GM21576 (cell line): Measurements from ENCODE around the gene ATXN2L.
"Not testable (repeated sequence)": the region's sequence is repeated elsewhere in the genome, so short reads cannot be mapped to it uniquely, and the experiment has no call there.

Source experiments
- ATAC-seq: cut with Tn5 transposase; IDR thresholded peaks from one replicate; pipeline ENCODE4 v1.9.1; 2021; ENCODE audit warnings: mild to moderate bottlenecking, moderate library complexity; ENCODE audit not compliant: unreplicated experiment

ATXN2L gene

DNA sequence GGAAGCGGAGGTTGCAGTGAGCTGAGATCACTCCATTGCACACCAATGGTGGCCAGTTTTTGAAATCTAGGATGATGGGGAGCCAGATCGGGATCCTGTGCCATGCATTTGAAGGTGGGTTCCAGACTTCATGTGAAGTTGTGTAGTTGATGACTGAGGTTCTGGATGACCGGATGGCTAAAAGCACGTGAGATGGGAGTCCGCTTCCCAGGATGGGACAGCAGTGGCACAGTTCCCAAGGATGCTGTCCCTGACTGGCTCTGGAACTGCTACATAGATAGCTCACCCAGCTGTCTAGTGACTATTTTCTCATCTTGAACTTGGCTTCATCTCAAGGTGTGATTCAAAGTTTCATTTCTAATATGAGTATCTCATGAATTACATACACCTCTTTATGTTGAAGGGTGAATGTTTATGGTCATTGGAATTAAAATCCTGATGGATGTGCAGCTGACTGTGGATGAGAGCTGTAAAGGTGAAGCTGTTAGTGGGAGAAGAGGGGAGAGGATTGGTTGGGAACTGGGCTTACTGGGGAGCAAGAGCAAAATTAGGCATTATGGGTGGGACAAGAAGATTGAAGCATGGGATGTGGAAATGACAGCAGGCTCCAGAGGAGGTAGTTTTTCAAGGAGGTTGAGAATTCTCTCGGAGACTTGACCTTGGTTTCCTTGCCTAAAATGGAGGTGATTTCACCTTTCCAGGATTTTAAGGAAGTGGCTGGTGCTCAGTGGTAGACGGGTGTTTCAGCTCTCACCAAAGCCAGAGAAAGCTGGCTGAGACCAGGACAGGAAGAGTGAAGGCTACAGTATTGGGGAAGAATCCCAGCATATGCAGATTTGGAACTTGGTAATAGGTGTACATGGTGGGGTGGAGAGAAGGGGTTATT is 15.1 kb downstream of the ATXN2L start:
- ATAC-seq: no peak

DNA sequence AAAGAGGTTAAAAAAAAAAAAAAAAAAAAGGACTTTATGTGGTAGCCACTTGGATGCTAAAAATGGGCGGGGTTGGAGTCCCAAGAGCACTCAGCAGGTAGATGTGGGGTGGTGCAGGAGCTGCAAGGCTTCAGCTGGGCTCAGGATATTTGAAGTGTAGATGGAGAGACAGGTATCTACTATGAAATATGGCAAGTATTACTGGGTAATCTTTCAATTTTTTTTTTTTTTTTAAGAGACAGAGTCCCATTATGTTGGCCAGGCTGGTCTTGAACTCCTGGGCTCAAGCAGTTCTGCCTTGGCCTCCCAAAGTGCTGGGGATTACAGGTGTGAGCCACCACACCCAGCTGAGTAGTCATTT is 15.7 kb downstream of the ATXN2L start:
- no peak for ATAC-seq

DNA sequence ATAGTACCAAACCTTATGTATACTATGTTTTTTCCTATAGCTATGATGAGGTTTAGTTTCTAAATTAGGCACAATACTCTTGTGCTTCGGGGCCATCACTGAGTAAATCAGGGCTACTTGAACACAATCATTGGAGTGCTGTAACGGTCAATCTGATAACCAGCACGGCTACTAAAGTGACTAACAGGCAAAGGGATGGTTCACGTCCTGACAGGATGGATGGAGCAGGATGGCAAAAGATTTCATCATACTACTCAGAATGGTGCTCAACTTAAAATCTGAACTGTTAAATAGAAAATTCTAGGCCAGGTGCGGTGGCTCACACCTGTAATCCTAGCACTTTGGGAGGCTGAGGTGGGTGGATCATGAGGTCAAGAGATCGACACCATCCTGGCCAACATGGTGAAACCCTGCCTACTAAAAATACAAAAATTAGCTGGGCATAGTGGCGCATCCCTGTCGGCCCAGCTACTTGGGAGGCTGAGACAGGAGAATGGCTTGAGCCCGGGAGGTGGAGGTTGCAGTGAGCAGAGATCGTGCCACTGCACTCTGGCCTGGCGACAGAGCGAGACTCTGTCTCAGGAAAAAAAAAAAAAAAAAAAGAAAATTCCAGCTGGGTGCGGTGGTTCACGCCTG is 16.3 kb downstream of the ATXN2L start:
- ATAC-seq: no peak

DNA sequence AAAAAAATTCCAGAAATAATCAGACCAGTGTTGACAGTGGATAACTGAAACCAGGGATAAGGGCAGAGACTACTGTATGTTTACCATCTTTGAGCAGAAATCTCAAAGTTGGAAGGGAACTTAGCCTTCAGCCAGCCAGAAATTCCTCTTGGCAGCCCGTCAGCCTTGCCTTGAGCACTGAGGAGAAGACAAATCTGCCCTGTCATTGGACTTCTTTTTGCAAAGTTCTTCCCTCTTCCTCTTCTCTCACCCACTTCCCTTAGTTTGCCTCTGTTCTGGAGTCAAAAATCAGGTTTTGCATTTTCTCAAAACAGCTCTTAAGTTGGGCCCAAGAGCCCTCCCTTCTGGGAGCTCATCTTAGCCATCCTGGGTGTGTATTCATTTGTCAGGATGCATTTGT is 17.1 kb downstream of the ATXN2L start:
- no peak for ATAC-seq

DNA sequence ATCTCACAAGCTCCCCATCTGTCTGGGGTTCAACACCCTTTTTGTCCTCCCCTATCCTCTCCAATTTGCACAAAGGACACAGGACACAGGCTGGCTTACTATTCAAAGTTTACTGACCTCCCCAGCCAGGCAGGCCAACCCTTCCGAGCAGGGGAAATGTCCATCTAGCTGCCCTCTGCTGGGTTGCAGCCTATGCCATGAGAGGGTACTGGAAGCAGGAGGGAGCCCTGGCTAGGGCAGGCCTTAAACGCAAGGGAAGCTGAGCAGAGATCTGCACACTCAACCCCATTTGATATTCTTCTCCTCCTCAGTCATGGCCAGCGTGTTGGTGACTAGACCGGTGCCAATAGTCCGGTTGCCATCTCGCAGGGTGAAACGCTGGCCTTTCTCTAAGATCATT is 19.9 kb downstream of the ATXN2L start:
- ATAC-seq: no peak

DNA sequence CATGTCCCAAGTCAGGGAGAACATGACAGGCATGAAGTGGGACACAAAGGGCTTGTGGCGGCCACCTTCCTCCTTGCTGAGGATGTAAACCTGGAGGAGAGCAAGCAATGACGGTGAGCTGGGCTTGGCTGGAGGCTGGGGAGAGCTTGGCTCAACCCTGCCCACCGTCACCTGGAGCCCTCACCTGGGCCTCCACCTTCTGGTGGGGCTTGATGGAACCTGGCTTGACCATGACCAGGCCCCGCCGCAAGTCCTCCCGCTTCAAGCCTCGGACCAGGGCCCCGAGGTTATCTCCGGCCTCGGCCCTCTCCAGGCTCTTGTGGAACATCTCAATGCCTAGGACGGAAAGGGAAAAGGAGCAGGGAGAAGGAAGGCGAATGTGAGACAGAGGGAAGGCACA is 21.0 kb downstream of the ATXN2L start:
- ATAC-seq: no peak

DNA sequence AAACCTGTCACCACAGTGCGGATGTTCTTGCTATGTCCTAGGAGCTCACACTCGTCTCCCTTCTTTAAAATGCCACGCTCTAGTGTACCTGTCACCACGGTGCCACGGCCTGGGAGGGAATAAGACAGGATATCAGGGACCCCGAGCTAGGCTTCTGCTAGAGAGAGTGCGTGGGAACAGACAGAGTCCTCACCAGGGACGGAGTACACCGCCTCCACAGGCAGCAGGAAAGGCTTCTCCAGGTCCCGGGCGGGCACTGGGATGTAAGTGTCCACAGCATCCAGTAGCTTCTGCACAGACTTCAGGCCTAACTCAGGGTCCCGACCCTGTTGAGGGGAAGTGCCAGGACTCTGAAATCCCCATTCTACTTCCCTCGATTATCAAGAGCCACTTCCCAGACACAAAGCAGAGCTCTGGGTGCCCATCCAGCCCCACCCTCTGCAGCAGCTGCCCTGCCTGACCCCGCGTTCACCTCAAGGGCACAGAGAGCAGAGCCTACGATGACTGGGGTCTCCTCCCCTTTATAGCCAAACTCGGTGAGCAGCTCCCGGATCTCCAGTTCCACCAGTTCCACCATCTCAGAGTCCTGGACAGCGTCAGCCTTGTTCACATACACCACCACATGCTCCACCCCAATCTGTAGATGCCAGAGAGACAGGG is 21.6 kb downstream of the ATXN2L start:
- no peak for ATAC-seq

DNA sequence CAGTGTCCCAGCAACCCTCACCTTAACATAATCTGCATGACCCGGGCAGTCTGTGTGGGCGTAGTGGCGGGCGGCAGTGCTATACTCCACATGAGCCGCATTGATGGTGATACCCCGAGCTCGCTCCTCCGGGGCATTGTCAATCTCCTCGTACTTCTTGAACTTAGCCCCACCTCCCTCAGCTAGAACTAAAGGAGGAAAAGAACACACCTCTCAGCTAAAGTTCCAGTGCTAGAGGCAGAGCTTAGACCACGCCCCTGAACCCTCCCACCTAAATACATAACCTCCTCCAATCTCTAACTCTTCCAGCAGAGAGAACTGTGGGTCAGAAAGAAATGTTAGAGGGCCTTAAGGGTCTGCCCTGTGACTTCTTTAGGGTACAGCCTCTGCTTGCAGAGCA is 22.5 kb downstream of the ATXN2L start:
- no peak for ATAC-seq

DNA sequence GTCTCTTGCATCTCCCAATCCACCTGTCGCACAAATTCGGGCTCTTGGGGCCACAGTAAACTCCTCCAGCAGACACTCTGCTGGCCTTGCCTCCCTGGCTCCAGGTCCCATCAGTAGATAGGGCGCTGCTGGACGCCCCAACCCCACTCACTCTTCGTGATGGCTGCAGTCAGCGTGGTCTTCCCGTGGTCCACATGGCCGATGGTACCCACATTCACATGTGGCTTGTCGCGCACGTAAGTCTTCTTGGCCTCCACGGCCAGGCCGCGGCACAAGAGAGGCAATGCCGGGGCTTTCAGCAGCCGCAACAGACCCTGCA is 22.9 kb downstream of the ATXN2L start:
- no peak for ATAC-seq

DNA sequence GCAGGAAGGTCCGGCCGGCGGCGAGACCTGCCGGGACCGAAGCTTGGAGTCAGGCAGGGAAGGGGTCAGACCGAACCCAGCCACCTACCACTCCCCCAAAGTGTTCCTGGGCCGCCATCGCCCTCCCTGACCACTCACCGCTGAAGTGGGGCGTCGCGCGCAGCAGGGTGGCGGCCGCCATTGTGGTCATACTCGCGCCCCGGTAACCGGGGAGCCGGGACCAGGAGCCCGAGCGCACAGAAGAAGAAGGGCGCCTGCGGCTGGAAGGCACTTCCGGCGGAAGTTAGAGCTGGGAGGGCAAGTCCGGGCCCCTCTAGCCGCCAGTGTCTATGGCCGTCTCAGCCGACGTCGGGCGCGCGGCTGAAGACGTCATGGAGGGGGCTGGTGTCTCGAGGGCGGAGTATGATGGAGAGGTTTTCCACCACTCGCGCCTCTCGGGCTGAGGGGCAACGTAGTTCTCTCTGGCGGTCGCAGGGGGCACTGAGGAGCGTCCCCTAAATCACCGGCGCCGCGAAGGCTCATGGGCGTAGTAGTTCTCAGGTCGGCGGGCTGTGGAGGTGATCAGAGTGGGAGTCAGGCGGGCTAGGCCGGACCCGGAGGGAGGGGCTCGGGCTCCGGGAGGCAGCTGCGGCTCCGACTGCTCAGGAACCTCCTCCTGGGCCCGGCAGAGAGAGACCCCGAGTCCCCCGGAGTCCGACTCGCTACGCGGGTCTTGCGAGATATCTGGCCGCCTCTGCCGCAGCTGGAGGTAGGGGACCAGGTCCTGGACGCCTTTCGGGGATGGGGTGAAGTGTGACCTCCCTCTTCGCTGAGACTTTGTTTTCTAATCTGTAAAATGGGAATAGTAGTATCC is 23.5 kb downstream of the ATXN2L start, which contains the start of gene TUFM:
Gene TUFM, minus strand, starts transcription at position 269 of the 853 bp plus-strand sequence. Its CDS starts 79 bp downstream, at position 190.
- ATAC-seq: peak; percentile 84

DNA sequence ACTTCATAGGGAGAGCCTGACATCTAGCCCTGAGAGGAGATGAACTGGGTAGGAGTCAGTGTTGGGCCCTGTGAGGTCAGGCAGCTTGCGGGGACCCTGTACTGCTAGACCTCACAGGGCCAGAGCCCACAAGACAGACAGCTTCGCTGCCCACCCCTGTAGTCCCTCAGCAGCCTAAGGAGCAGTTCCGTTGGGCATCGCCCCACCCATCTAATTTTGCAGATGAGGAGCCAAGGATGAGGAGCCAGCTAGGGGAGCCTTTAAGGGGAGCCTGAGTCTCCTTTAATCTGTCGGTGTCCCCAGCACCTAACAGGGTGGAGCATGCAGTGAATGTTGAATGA is 24.1 kb downstream of the ATXN2L start:
- no peak for ATAC-seq

DNA sequence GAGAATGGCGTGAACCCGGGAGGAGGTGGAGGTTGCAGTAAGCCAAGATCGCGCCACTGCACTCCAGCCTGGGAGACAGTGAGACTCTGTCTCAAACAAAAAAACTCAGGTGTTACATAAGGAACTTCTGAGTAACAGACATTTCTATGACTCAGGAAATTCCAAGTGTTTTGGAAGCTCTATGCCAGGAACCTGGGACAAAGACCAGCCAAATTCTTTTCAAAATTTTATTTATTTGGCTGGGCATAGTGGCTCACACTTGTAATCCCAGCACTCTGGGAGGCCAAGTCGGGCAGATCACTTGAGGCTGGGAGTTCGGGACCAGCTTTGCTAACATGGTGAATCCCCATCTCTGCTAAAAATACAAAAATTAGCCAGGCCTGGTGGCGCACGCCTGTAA is 35.6 kb downstream of the ATXN2L start:
- no peak for ATAC-seq

DNA sequence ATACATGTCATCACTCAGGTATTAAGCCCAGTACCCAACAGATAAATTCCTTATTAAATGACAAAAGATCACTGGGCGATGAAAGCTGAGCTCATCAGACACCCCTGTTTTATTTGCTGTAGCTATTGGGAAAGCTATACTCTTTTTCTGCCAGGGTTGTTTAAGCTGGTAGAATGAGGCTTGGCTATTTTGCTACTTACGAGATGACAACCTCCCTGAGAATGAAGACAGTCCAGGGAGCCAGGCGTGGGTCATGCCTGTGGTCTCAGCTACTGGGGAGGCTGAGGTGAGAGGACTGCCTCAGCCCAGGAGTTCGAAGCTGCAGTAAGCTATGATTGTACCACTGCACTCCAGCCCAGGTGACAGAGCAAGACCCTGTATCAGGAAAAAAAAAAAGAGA is 36.5 kb downstream of the ATXN2L start:
- ATAC-seq: no peak

DNA sequence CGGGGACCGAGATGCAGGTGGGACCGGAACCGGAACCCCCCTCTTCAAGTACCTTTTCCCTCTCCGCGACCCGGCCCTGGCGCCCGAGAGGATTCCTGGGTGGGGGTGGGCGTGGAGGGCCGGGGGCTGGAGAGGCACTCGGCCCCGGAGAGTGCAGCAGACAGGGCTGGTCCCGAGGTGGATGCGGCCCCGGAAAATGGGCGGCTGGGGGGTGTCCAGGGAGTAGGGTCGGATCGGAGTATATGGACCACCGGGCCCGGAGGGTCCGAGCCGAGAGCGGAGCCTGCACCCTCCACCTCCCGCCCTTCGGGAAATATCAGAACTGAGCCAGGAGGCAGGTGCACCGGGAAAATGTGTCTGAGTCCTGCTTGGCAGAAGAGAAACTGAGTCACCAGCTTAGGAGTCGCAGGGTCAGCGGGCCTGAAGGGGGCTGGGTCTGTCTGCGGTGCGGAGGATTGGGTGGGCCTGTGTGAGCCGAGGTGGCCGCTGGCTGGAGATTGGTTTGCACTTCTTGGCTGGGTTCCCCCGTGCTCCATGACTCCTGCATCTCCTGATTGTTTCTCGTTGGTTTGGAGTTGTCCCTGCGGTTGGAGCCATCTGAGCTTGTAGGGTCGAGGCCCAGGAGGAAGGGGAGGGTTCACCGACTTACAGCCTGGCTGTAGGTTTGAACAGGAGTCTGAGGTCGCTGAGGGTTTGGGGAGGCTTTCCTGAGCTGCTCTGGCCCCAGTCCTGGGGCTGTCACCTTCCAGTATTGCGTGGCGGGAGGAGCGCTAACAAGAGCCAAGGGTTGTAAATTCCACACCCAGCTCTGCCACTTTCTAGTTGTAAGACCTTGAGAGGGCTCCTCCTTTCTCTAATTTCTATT is 41.4 kb downstream of the ATXN2L start:
- no peak for ATAC-seq

DNA sequence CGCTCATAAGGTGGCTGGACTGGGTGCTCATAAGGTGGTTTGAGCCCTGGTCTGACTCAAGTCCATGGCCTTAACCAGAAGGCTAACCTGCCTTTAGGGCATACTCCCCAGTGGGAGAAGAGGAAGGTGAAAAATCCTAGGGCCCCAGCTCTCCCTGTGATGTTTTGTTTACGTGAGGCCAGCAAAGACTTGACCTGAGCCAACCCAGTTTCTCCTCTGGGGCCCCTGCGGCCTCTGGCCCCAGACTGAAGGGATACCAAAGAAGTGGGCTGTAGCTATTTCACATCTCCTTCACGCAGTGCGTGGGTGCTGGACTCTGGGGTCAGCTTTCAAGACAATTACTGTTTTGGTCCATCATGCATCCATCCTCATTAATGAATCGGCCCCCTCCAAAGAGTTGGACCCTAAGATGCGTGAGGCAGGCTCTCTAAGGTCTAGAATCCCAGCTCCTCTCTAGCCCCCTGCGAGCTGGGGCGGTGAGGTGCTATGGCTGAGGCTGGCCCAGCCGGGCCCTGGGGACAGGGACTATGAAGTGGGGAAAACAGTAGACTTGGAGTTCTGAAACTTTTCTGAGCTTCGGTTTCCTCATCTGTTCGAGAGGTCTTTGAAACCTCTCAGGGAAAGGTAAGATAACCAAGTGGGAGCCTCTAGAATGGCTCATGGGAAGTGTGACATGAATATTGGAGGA is 42.3 kb downstream of the ATXN2L start:
- ATAC-seq: no peak

DNA sequence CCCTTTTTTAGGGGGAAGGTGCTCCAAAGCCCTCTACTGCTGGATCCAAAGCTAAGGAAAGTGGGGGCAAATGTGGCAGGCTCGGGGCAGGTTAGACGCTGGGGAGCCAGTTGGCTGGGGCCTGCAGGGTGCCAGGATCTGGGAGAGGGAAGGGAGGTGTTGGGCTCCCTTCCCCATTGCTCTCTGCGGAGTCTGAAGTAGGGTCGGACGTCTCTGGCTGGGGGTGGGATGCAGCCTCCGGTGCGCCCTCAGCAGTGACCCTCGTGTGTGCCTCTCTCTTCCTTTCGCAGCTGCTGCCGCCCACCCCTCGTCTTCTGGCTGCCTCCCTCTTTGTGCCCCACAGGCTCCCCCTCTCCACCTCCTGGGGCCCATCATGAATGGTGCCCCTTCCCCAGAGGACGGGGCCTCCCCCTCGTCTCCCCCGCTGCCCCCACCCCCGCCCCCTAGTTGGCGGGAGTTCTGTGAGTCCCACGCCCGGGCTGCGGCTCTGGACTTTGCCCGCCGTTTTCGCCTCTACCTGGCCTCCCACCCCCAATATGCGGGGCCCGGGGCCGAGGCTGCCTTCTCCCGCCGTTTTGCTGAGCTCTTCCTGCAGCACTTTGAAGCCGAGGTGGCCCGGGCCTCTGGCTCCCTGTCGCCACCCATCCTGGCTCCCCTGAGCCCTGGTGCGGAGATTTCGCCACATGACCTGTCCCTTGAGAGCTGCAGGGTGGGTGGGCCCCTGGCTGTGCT is 43.1 kb downstream of the ATXN2L start:
- ATAC-seq: no peak

DNA sequence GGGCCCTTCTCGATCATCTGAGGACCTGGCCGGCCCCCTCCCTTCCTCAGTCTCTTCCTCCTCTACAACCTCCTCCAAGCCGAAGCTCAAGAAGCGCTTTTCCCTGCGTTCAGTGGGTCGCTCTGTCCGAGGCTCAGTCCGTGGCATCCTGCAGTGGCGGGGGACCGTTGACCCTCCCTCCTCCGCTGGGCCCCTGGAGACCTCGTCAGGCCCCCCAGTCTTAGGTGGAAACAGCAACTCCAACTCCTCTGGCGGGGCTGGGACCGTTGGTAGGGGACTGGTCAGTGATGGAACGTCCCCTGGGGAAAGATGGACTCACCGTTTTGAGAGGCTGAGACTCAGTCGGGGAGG is 43.6 kb downstream of the ATXN2L start:
- ATAC-seq: no peak

DNA sequence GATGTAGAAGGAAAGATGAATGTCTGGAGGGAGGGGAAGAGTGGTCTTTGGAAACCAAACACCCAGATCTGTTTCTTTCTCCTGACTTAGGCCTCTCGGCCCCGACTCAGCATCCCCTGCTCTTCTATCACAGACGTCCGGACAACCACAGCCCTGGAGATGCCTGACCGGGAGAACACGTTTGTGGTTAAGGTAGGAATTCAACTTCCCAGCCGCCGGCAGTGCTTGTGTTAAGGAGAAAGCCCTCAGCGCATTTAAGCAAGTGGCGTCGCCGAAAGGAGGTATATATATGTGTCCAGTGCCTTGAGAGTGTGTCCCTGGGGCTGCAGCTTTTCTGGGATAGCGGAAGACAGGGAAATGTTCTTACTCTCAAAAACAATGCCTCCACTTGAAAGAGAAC is 44.4 kb downstream of the ATXN2L start:
- no peak for ATAC-seq

DNA sequence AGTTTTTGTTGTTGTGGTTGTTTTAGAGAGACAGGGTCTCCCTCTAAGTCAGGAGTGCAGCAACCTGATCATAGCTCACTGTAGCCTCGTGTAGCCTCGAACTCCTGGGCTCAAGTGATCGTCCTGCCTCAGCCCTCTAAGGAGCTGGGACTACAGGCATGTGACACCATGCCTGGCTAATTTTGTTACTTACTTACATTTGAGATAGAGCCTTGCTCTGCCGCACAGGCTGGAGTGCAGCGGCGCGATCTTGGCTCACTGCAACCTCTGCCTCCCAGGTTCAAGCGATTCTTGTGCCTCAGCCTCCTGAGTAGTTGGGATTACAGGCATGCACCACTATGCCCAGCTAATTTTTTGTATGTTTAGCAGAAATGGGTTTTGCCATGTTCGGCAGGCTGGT is 44.8 kb downstream of the ATXN2L start:
- not testable (repeated sequence) for ATAC-seq
